GM18508 (cell line): Measurements from ENCODE around the gene SLC25A17.
"Not testable (repeated sequence)": the region's sequence is repeated elsewhere in the genome, so short reads cannot be mapped to it uniquely, and the experiment has no call there.

Experiments
- ATAC-seq: cut with Tn5 transposase; IDR thresholded peaks from one replicate; pipeline ENCODE4 v1.9.1; 2021; ENCODE audit warnings: moderate number of reproducible peaks; ENCODE audit not compliant: insufficient read depth, unreplicated experiment

Gene SLC25A17

GRCh38 chr22:40723396-40723933, 95.7 kb downstream of the SLC25A17 start:
- ATAC-seq = no peak

DNA sequence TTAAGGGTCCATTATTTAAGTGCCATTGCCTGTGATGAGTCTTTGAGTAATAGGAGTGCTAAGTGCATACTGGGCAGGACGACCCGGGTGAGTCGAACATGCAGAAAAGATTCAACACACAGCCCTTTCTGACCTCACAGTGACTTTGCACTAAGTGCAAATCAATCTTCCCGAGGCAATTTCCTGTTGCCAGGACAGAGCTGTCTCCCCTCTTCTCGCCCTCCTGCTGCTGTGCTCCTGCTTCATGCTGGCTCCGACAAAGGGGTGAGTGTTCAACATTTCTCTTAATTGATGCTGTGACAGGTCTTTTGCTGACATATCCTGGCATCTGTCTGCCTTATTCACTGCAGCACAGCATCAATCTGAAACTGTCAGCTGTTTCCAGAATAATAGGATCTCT, 97.9 kb downstream of the SLC25A17 start:
- ATAC-seq = no peak

DNA sequence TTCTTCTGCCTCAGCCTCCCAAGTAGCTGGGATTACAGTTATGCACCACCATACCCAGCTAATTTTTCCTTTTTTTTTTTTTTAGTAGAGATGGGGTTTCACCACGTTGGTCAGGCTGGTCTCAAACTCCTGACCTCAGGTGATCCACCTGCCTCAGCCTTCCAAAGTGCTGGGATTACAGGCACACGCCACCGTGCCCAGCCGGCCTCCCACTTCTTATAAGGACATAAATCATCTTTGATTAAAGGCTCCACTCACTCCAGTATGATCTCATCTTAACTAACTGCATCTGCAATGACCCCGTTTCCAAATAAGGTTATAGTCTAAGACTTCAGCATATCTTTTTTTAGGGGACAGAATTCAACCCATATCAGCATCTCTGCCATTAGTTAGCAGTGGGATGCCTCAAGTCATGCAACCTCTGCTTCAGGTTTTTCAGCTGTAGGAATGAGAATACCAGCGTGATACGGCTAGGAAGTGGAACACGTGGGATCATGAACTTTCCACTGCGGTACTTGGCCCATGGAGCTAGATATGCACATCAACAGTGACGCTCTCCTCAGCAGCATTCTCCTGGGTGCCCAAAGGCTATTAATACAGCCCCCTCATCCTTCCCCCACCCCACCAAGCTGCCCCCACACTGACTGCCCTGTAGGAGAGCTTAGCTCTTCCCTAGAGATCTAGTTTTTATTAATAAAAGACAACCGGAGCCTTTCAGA, 98.4 kb downstream of the SLC25A17 start:
- ATAC-seq = no peak

- not testable (repeated sequence) for ATAC-seq
Observed at GRCh38 chr22:40720156-40720537, 99.0 kb downstream of the SLC25A17 start.
